Measurements from ENCODE around the gene TRRAP. TPM values are rescaled to one million over a fixed set of nuclear protein-coding genes. Genes with fewer than 3 reads are reported as not detected.

TRRAP gene
- total RNA-seq, 1 experiment from 2014 or later: 23.1 TPM

- DNase-seq (ENCODE audit: low read depth): no peak
Measured at GRCh38 chr7:98988641-98989040, 110.3 kb downstream of the TRRAP start.

GRCh38 chr7:98990356-98990755 is 112.0 kb downstream of the TRRAP start:
- DNase-seq (ENCODE audit: low read depth): no peak

- DNase-seq (ENCODE audit: low read depth): no peak
Measured at GRCh38 chr7:98991141-98991540, 112.8 kb downstream of the TRRAP start.

- DNase-seq (ENCODE audit: low read depth): no peak
Measured at GRCh38 chr7:98992076-98992475, 113.7 kb downstream of the TRRAP start.

- no peak for DNase-seq (ENCODE audit: low read depth)
Measured at GRCh38 chr7:98993024-98993897, 114.9 kb downstream of the TRRAP start.

- DNase-seq (ENCODE audit: low read depth): no peak
Measured at GRCh38 chr7:98994046-98994944, 116.0 kb downstream of the TRRAP start.

GRCh38 chr7:98995111-98995510 is 116.8 kb downstream of the TRRAP start:
- no peak for DNase-seq (ENCODE audit: low read depth)

- no peak for DNase-seq (ENCODE audit: low read depth)
Measured at GRCh38 chr7:98995523-98996149, 117.3 kb downstream of the TRRAP start.

- no peak for DNase-seq (ENCODE audit: low read depth)
Measured at GRCh38 chr7:98996150-98996552, 117.8 kb downstream of the TRRAP start.

- DNase-seq (ENCODE audit: low read depth): no peak
Measured at GRCh38 chr7:98997846-98998245, 119.5 kb downstream of the TRRAP start.

- DNase-seq (ENCODE audit: low read depth): no peak
Measured at GRCh38 chr7:98998821-98999725, 120.7 kb downstream of the TRRAP start.

GRCh38 chr7:99000196-99000903 is 122.0 kb downstream of the TRRAP start:
- DNase-seq (ENCODE audit: low read depth): no peak

GRCh38 chr7:99000904-99001465 is 122.7 kb downstream of the TRRAP start:
- no peak for DNase-seq (ENCODE audit: low read depth)

- DNase-seq (ENCODE audit: low read depth): no peak
Measured at GRCh38 chr7:99001482-99002147, 123.3 kb downstream of the TRRAP start.

- DNase-seq (ENCODE audit: low read depth): no peak
Measured at GRCh38 chr7:99002148-99002826, 124.0 kb downstream of the TRRAP start.

- DNase-seq (ENCODE audit: low read depth): no peak
Measured at GRCh38 chr7:99002827-99003212, 124.5 kb downstream of the TRRAP start.

GRCh38 chr7:99003419-99003818 is 125.1 kb downstream of the TRRAP start:
- no peak for DNase-seq (ENCODE audit: low read depth)

- peak; percentile 17 for DNase-seq (ENCODE audit: low read depth)
Measured at GRCh38 chr7:99004216-99004615, 125.9 kb downstream of the TRRAP start.

All from LHCN-M2 (cell line).